Measurements from ENCODE around the gene LDLRAD3. TPM values are rescaled to one million over a fixed set of nuclear protein-coding genes. Genes with fewer than 3 reads are reported as not detected.

Gene LDLRAD3
- polyA plus RNA-seq, 1 donor (not counting 4 experiments of a cell fraction or from before 2014, with no cell fraction given): 13.1 TPM

DNA sequence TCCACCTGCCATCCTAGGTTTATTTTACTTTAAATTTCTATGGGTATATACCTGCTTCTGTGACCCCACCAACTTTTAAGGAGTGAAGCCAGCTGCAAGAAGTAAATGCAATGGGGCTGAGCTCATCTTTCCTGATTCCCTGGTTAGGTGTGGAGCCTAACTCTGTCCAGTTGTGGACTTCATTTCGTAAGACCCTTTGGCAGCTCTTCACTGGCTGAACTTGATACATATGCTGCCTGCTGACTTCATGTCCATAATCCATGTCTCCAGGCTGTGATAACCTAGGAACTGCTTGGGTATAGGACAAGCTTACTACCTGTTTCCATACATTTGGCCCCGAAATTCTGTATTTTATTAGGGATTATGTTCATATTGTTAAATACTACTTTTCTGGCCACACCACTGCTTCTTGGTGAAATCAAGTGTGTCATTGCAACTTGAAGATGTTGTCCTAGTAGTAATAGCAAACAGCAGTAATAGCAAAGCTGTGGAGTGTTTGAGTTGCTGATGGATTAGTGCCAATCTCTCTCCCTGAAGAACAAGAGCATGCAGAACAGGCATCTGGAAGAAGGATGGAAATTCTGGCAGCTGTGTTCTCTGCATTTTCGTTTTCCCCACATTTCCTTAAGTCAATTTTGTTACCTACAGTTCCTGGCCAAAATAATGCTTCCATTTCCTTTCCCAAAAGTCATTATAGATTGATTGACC is 31.2 kb downstream of the LDLRAD3 start:
- Histone ChIP-seq H3K27ac (ENCODE audit: control insufficient read depth, insufficient read depth, low read length) (no peak overlapping the region), H3K79me2 (ENCODE audit: control insufficient read depth, insufficient read depth, low read length) (peaks cover 50% of the 10 kb centered on the region), H3K9ac (ENCODE audit: control insufficient read depth, extremely low read depth, insufficient read depth, low read length) (no peak overlapping the region), H3K4me3 (ENCODE audit: control insufficient read depth in 2 of 3, extremely low read depth in 1 of 3, insufficient read depth in 2 of 3, low read depth in 1 of 3, low read length in 3 of 3) (no peak overlapping the region), H4K20me1 (ENCODE audit: control insufficient read depth, extremely low read depth, insufficient read depth, low read length) (peaks cover 3% of the 10 kb centered on the region), H3K27me3 (ENCODE audit: control insufficient read depth, extremely low read depth, insufficient read depth, low read length) (no peaks in the 10 kb centered on the region), H3K4me1 (ENCODE audit: control insufficient read depth, extremely low read depth, insufficient read depth, low read length) (no peaks in the 10 kb centered on the region), H3K9me1 (ENCODE audit: control insufficient read depth, extremely low read depth, insufficient read depth, low read length) (no peaks in the 10 kb centered on the region), H2AFZ (ENCODE audit: control insufficient read depth, low read length) (no peak overlapping the region), H3K4me2 (ENCODE audit: control insufficient read depth, extremely low read depth, insufficient read depth, low read depth, low read length) (no peak overlapping the region), H3K9me3 (ENCODE audit: control insufficient read depth, low read depth, low read length) (peaks cover 4% of the 10 kb centered on the region), H3K36me3 (ENCODE audit: control insufficient read depth in 2 of 2, extremely low read depth in 1 of 2, insufficient read depth in 2 of 2, low read length in 2 of 2) (peaks cover 2 to 6% of the 10 kb centered on the region in 2 experiments)
- TF ChIP-seq, protein P1, sequence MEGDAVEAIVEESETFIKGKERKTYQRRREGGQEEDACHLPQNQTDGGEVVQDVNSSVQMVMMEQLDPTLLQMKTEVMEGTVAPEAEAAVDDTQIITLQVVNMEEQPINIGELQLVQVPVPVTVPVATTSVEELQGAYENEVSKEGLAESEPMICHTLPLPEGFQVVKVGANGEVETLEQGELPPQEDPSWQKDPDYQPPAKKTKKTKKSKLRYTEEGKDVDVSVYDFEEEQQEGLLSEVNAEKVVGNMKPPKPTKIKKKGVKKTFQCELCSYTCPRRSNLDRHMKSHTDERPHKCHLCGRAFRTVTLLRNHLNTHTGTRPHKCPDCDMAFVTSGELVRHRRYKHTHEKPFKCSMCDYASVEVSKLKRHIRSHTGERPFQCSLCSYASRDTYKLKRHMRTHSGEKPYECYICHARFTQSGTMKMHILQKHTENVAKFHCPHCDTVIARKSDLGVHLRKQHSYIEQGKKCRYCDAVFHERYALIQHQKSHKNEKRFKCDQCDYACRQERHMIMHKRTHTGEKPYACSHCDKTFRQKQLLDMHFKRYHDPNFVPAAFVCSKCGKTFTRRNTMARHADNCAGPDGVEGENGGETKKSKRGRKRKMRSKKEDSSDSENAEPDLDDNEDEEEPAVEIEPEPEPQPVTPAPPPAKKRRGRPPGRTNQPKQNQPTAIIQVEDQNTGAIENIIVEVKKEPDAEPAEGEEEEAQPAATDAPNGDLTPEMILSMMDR (optimal IDR thresholded peaks at IDR 0.05 in 1 of 3, IDR thresholded peaks at IDR 0.05 in 1 of 3, conservative IDR thresholded peaks at IDR 0.05 in 1 of 3; ENCODE audit: extremely low read depth in 1 of 3, insufficient read depth in 2 of 3, low read length in 3 of 3): no peak
- dilution Hi-C loops (cut with MboI; ENCODE audit: extremely low pct_ligation_motif_present, low sequenced_read_pairs): no loop called here
- FAIRE-seq: no peak
- no peak for DNase-seq (ENCODE audit: low read depth, low spot score)

DNA sequence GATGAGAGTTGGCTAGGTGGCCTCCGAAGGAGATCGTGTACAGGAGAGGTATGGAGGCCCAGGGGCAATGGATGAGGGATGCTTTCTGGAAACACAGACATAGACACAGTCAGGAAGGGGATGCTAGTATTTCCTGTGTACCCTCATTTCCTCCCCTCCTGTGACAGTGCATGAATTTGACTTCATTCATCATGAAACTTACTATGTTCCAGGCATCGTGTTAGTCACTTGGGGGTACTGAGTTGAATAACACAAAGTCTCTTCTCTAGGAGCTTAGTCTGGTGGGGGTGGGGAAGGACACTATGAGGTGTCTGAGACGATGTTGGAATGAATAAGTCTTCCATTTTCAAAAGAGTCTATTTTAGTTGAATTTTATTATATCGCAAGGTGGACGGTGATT is 32.6 kb downstream of the LDLRAD3 start:
- H3K9me1 ChIP-seq (ENCODE audit: control insufficient read depth, extremely low read depth, insufficient read depth, low read length): no peaks in the 10 kb centered on the region
- dilution Hi-C loops (cut with MboI; ENCODE audit: extremely low pct_ligation_motif_present, low sequenced_read_pairs): no loop called here
- no peak overlapping the region for H3K4me3 ChIP-seq (ENCODE audit: control insufficient read depth in 2 of 3, extremely low read depth in 1 of 3, insufficient read depth in 2 of 3, low read depth in 1 of 3, low read length in 3 of 3)
- H4K20me1 ChIP-seq (ENCODE audit: control insufficient read depth, extremely low read depth, insufficient read depth, low read length): no peaks in the 10 kb centered on the region
- H3K9ac ChIP-seq (ENCODE audit: control insufficient read depth, extremely low read depth, insufficient read depth, low read length): no peak overlapping the region
- TF ChIP-seq EZH2 (IDR thresholded peaks at IDR 0.05; ENCODE audit: low read length): no peak
- TF ChIP-seq, protein P1 (optimal IDR thresholded peaks at IDR 0.05 in 1 of 3, IDR thresholded peaks at IDR 0.05 in 1 of 3, conservative IDR thresholded peaks at IDR 0.05 in 1 of 3; ENCODE audit: extremely low read depth in 1 of 3, insufficient read depth in 2 of 3, low read length in 3 of 3): no peak
- H3K36me3 ChIP-seq (ENCODE audit: control insufficient read depth in 2 of 2, extremely low read depth in 1 of 2, insufficient read depth in 2 of 2, low read length in 2 of 2): peaks cover 2 to 6% of the 10 kb centered on the region in 2 experiments
- FAIRE-seq (no peak), DNase-seq (ENCODE audit: low read depth, low spot score) (no peak)
- H3K27me3 ChIP-seq (ENCODE audit: control insufficient read depth, extremely low read depth, insufficient read depth, low read length): no peaks in the 10 kb centered on the region
- peaks cover 46% of the 10 kb centered on the region for H3K79me2 ChIP-seq (ENCODE audit: control insufficient read depth, insufficient read depth, low read length)
- no peak overlapping the region for H2AFZ ChIP-seq (ENCODE audit: control insufficient read depth, low read length)
- H3K9me3 ChIP-seq (ENCODE audit: control insufficient read depth, low read depth, low read length): peaks cover 4% of the 10 kb centered on the region
- H3K27ac ChIP-seq (ENCODE audit: control insufficient read depth, insufficient read depth, low read length): no peak overlapping the region
- no peaks in the 10 kb centered on the region for H3K4me1 ChIP-seq (ENCODE audit: control insufficient read depth, extremely low read depth, insufficient read depth, low read length)
- no peak overlapping the region for H3K4me2 ChIP-seq (ENCODE audit: control insufficient read depth, extremely low read depth, insufficient read depth, low read depth, low read length)

Measured in keratinocyte (primary cell).